ENCODE data around the gene ACTN1. TPM values are rescaled to one million over a fixed set of nuclear protein-coding genes. Genes with fewer than 3 reads are reported as not detected.

ACTN1 gene
- total RNA-seq, 4 donors from 2014 or later = 76.8 to 117 (median 94.0) TPM

DNA sequence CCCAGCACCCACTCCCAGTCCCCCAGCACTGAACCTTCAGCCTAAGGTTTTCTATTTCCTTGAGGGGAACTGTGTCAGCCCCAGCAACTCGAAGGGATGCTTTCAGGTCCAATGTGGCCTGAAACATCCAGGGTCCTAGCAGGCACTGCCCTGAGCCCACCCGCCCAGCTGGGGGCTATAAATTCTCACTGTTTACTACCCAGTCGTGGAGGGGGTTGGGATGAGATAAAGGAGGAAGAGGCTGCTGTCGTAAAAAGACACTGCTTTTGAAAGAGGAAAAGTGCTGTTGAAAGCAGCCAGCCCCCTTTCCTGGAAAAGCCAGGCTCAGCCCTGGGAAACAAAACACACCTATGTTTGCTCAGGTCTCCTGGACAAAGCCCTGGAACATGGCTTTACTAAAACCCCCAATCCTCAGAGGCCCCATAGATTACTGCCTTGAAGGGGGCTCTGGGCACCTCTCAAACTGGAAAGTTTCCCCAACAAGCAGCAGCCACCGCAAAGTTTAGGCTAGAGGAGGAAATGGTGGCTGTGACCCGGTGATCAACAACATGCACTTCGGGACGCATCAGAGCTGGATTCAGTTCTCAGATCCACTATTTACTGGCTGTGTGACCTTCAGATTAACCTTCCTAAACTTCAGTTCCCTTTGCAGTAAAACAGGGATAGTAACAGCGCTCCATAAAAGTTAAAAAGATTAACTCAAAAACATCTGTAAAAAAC lies 51.0 kb downstream of the ACTN1 start:
- Histone ChIP-seq H3K4me3 (no peak overlapping the region), H3K36me3 (peaks cover 17% of the 10 kb centered on the region), H3K27me3 (no peaks in the 10 kb centered on the region), H3K9me3 (peaks cover 4% of the 10 kb centered on the region), H3K4me1 (peaks cover 13% of the 10 kb centered on the region), H3K27ac (peak overlapping the region; percentile 10)
- TF ChIP-seq, protein P1, sequence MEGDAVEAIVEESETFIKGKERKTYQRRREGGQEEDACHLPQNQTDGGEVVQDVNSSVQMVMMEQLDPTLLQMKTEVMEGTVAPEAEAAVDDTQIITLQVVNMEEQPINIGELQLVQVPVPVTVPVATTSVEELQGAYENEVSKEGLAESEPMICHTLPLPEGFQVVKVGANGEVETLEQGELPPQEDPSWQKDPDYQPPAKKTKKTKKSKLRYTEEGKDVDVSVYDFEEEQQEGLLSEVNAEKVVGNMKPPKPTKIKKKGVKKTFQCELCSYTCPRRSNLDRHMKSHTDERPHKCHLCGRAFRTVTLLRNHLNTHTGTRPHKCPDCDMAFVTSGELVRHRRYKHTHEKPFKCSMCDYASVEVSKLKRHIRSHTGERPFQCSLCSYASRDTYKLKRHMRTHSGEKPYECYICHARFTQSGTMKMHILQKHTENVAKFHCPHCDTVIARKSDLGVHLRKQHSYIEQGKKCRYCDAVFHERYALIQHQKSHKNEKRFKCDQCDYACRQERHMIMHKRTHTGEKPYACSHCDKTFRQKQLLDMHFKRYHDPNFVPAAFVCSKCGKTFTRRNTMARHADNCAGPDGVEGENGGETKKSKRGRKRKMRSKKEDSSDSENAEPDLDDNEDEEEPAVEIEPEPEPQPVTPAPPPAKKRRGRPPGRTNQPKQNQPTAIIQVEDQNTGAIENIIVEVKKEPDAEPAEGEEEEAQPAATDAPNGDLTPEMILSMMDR (IDR thresholded peaks at IDR 0.05) = no peak
- TF ChIP-seq POLR2AphosphoS5 (IDR thresholded peaks at IDR 0.05) = no peak
- TF ChIP-seq EP300 (IDR thresholded peaks at IDR 0.05) = no peak
- TF ChIP-seq POLR2A (IDR thresholded peaks at IDR 0.05) = no peak
- 63% methylated on average over 9 of the region's 9 CpGs for WGBS
- no peak for DNase-seq (ENCODE audit: low spot score in 2 of 2)

DNA sequence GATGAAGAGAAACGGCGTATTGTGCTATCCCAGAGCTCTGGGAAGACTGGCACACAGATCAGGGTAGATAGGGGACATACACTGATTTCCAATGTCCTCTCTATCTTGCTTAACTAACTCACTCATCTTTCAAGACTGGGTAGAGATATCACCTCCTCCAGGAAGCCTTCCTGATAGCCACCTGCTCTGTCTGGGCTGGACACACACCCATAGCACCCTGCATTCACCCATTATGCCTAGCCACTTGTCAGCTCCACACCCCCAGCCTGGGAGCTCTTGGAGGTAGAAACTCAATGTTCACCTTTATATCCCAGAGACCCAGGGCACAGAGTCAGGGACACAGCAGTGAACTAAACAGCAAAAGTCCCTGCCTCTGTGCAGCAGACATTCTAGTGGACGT lies 52.0 kb downstream of the ACTN1 start:
- TF ChIP-seq, protein P1 (IDR thresholded peaks at IDR 0.05) = no peak
- no peak for TF ChIP-seq EP300 (IDR thresholded peaks at IDR 0.05)
- no peak for TF ChIP-seq POLR2AphosphoS5 (IDR thresholded peaks at IDR 0.05)
- no peak for TF ChIP-seq POLR2A (IDR thresholded peaks at IDR 0.05)
- WGBS = 93% methylated on average over 3 of the region's 3 CpGs
- Histone ChIP-seq H3K9me3 (peaks cover 4% of the 10 kb centered on the region), H3K36me3 (peaks cover 19% of the 10 kb centered on the region), H3K4me1 (peaks cover 10% of the 10 kb centered on the region), H3K4me3 (no peak overlapping the region), H3K27me3 (no peaks in the 10 kb centered on the region), H3K27ac (no peak overlapping the region)
- DNase-seq (ENCODE audit: low spot score in 2 of 2) = no peak

DNA sequence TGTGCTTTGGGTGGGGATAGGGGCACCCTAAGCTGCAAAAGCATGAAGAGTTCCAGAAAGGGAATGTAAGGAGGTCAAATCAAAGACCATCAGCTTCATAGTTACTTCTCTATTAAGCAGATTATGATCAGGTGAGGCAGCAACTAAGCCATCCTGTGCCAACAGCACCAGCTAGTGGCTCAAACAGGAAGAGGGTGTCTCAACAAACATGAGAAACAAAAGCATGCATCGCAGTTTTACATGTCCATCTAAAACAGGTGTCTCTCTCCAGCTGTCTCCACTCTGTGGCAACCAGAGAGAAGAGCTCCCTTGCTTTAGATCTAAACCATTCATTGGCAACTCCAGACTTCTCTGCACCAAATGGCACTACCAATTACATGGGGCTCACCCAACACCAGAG lies 52.9 kb downstream of the ACTN1 start:
- WGBS = 86% methylated on average over 1 of the region's 1 CpG
- no peaks in the 10 kb centered on the region for H3K27me3 ChIP-seq
- peaks cover 19% of the 10 kb centered on the region for H3K36me3 ChIP-seq
- H3K9me3 ChIP-seq = peaks cover 4% of the 10 kb centered on the region
- H3K4me3 ChIP-seq = no peak overlapping the region
- TF ChIP-seq EP300 (IDR thresholded peaks at IDR 0.05) = no peak
- TF ChIP-seq, protein P1 (IDR thresholded peaks at IDR 0.05) = no peak
- TF ChIP-seq POLR2AphosphoS5 (IDR thresholded peaks at IDR 0.05) = no peak
- no peak for TF ChIP-seq POLR2A (IDR thresholded peaks at IDR 0.05)
- peaks cover 6% of the 10 kb centered on the region for H3K4me1 ChIP-seq
- DNase-seq (ENCODE audit: low spot score in 2 of 2) = no peak
- no peak overlapping the region for H3K27ac ChIP-seq

DNA sequence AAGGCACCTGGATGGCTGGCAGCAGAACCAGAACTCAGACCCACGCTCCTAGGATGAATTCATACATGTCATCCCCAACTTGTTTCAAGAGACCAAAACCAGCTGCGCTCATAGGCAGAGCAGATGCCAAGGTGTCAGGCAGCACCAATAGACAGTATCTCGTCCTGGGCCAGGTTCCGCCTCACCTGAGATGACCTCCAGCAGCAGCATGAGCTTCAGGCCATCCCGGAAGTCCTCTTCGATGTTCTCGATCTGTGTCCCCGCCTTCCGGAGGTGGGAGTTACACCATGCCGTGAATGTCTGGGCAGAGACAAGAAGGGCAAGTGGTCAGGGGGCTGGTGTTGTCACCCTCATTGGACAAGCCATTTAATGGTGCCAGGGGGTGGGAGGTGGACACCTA lies 53.7 kb downstream of the ACTN1 start:
- no peak for DNase-seq (ENCODE audit: low spot score in 2 of 2)
- WGBS = 91% methylated on average over 9 of the region's 10 CpGs
- Histone ChIP-seq H3K4me3 (no peak overlapping the region), H3K4me1 (peaks cover 6% of the 10 kb centered on the region), H3K27ac (no peak overlapping the region), H3K9me3 (peaks cover 4% of the 10 kb centered on the region), H3K36me3 (peaks cover 27% of the 10 kb centered on the region), H3K27me3 (no peaks in the 10 kb centered on the region)
- no peak for TF ChIP-seq POLR2AphosphoS5 (IDR thresholded peaks at IDR 0.05)
- no peak for TF ChIP-seq POLR2A (IDR thresholded peaks at IDR 0.05)
- no peak for TF ChIP-seq EP300 (IDR thresholded peaks at IDR 0.05)
- TF ChIP-seq, protein P1 (IDR thresholded peaks at IDR 0.05) = no peak

DNA sequence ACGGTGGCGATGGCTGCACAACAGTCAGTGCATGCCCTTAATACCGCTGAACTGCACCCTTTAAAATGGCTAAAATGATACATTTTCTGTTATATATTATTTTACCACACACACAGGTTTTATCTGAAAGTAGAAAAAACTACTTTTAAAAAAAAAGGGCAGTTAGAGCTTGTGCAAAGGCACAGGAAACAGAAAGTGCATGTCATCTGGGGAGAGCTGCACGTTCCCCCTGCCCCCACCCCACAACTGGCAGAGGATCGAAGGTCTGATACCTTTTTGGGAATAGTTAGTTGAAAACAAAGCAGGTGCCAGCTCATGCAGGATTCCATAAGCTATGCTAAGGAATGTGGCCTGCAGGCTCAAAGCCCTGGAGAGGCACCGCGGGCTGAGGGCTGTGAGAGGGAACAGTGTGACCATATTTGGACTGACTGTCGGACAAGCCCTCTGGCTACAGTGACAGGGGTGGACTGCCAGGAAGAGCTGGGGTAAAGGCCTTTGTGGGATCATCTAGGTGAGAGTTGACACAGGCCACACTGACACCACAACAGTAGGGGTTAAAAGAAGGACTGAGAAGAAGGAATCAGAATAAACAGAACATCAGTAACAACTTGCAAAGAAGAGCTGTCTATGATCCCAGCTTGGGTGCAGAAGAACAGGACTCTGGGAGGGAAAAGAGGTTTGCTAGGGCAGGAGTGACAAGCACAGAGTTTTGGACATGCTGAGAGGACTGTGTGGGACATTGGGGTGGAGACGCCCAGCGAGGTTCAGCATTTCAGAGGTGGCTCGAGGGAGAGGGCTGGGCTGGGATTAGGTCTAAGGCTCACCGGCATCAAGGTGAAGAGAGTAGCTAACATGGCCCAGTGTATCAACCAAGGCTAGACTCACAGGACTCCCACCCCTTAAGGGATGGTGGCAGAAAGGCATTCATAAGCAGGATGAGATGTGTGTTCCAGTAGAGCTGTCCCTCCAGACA lies 54.6 kb downstream of the ACTN1 start:
- Histone ChIP-seq H3K27ac (no peak overlapping the region), H3K9me3 (peaks cover 4% of the 10 kb centered on the region), H3K36me3 (peaks cover 36% of the 10 kb centered on the region), H3K4me1 (peaks cover 6% of the 10 kb centered on the region), H3K27me3 (no peaks in the 10 kb centered on the region), H3K4me3 (no peak overlapping the region)
- WGBS = 76% methylated on average over 12 of the region's 12 CpGs
- TF ChIP-seq EP300 (IDR thresholded peaks at IDR 0.05) (no peak), POLR2AphosphoS5 (IDR thresholded peaks at IDR 0.05) (no peak), POLR2A (IDR thresholded peaks at IDR 0.05) (no peak)
- TF ChIP-seq, protein P1 (IDR thresholded peaks at IDR 0.05) = no peak
- DNase-seq (ENCODE audit: low spot score in 2 of 2) = no peak

Measured in suprapubic skin (tissue), 4 donors.